Right renal pelvis (tissue), 4 donors: Measurements from ENCODE around the gene MYH16. TPM values are rescaled to one million over a fixed set of nuclear protein-coding genes. Genes with fewer than 3 reads are reported as not detected.
"Not testable (repeated sequence)": the region's sequence is repeated elsewhere in the genome, so short reads cannot be mapped to it uniquely, and the experiment has no call there.

ENCODE experiments used
- DNase-seq, 4 donors: peaks; one replicate each; pipeline ENCODE4 v3.0.0-alpha.2; 2013; ENCODE audit warnings: low read depth in 4 of 4, low spot score in 3 of 4, missing footprints in 1 of 4
- polyA plus RNA-seq, 4 donors: library from polyadenylated mRNA; unstranded; fragments of 120-200 nt; gene quantifications; one replicate each; pipeline ENCODE4 v1.2.1, GENCODE V29; 2013; ENCODE audit not compliant: insufficient read length in 4 of 4

Gene MYH16
- polyA plus RNA-seq = under 1 TPM in 3 of 4 donors, not detected in 1; 0.04 to 0.10 (median 0.06) TPM

DNA sequence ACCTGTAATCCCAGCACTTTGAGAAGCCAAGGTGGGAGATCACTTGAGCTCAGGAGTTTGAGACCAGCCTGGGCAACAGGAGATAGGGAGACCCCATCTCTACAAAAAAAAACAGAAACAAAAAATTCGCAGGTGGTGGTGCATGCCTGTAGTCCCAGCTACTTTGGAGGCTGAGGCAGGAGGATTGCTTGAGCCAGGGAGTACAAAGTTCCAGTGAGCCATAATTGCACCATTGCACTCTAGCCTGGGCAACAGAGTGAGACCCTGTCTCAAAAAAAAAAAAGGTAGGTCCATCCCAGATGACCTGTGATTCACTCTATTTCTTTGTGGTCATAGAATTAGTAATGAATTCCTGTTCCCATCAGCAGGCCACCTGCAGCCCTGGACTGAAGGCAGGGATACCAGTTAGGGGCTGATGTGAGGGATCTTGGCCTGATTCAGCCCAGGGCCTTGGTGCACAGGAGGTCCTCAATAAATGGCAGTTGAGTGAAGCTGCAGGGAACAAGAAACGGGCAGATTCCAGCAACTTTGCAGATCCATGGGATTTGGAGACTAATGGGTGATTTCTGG is at the start of gene MYH16:
Gene MYH16 (plus strand): TSS at position 364 of the 570 bp plus-strand sequence.
- no peak for DNase-seq

DNA sequence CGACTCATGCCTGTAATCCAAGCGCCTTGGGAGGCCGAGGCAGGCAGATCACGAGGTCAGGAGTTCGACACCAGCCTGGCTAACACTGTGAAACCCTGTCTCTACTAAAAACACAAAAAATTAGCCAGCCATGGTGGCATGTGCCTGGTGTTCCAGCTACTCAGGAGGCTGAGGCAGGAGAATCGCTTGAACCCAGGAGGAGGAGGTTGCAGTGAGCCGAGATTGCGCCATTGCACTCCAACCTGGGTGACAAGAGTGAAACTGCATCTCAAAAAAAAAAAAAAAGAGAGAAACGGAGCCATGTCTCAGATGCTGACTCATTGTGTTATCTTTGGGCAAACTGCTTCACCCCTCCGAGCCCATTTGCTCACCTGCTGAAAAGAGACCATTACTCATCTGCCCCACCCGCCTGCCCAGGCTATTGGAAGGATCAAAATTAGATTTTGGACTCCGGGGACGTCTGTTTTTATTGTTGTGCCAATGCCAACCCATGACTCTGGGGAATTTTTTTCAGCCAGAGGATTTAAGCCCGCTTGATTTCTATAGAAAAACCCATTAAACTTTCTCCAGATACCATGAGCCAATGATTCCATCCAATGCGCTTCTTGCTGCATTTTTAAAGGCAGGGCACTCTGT is 48.3 kb upstream of the MYH16 start:
- DNase-seq = not testable (repeated sequence)

DNA sequence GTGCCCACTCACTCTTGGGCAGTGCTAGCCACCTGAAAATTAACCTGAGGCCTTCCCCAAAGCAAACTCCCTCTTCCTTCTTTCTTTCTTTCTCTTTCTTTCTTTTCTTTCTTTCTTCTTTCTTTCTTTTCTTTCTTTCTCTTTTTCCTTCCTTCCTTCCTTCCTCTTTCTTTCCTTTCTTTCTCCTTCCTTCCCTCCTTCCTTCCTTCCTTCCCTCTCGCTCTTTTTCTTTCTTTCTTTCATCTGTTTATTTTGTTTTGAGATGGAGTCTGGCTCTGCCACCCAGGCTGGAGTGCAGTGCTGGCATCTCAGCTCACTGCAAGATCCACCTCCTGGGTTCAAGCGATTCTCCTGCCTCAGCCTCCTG is 47.8 kb upstream of the MYH16 start:
- no peak for DNase-seq

DNA sequence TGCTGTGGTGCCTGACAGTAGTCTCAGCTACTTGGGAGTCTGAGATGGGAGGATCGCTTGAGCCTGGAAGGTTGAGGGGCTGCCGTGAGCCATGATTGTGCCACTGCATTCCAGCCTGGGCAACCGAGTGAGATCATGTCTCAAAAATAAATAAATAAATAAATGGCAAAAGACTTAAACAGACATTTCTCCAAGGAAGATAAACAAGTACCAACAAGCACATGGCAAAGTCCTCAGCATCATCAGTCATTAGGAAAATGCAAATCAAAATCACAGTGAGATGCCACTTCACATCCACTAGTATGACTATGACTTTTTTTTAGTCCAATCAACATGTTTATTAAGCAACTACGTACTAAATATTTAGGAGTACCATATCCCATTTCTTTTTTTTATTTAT is 43.4 kb upstream of the MYH16 start:
- no peak for DNase-seq

DNA sequence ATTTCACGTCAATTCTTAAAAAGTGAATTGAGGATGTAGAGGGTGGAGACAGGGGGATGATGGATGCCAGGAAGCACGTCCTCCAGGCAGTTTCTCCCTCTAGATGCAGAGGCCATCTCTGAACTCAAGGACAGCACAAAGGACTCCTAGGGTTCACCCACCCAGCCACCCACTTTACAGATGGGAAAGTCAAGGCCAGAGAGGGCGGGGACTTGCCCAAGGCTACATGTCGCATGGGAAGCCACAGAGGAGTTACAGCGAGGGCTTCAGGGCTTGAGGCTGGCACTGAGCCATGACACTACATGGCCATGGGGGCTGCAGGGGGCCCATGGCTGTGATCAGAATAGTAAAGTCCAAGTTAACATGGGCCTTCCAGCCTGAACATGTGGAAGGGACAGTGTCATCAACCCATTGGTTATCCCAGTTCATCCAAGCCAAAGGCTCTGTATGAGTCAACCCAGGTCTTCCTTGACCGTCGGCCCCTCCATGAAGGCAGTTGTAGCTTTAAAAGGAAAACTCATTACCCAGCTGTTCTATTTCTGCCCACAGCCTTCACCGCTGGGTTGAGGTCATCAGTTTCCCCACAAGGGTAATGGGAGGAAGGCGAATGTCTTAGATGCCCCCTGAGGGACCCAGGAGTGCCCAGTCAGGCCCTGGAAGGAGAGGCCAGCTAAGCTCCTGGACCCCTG is 40.4 kb upstream of the MYH16 start:
- DNase-seq = no peak

DNA sequence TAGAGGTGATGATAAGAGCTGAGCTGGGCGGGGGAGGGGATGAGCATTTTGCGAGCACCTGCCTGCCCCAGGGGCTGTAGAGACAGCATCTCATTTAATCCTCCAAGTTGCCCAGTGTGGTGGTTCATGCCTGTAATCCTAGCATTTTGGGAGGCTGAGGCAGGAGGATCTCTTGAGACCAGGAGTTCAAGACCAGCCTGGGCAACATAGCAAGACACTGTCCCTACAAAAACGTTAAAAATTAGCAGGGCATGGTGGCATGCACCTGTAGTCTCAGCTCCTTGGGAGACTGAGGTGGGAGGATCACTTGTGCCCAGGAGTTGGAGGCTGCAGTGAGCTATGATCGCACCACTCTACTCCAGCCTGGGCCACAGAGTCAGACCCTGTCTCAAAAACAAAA is 39.7 kb upstream of the MYH16 start:
- not testable (repeated sequence) for DNase-seq

DNA sequence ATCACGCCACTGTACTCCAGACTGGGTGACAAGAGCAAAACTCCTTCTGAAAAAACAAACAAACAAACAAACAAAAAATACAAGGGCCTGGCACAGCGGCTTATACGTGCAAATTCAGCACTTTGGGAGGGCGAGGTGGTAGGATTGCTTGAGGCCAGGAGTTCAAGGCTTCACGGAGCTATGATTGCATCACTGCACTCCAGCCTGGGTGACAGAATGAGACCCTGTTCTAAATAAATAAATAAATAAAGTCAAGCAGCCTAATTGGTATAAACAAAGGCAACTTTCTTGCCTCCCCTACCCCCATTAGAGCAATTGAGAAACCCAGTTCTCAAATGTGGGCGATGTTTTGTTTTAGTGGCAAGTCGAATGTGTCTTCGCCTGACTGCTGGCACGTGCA is 38.5 kb upstream of the MYH16 start:
- no peak for DNase-seq

DNA sequence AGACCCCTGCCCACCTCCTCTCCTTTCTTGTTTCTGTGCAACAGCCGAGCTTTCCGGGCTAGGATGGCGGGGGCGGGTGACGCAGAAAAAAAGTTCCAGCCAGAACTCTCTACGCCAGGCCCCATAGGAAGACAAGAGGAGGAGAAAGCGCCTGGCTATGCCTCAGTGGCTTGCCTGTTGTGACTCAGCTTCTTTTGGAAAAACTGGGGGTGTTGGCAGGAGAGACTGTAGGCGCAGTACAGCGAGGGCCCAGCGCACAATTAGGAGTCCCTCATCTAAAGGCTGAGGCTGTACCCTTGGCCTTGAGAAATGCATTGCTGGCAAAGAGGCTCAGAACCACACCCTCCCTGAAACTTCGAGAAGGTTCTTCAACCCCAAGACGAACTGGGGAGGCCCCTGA is 36.7 kb upstream of the MYH16 start:
- no peak for DNase-seq

DNA sequence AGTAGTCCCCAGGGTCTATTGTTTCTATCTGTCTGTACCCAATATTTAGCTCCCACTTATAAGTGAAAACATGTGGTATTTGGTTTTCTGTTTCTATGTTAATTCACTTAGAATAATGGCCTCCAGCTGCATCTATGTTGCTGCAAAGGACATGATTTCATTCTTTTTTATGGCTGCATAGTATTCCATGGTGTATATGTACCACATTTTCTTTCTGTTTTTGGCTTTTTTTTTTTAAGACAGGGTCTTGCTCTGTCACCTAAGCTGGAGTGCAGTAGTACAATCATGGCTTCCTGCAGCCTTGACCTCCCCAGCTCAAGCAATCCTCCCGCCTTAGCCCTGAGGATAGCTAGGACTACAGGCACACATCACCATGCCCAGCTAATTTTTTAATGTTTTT is 34.8 kb upstream of the MYH16 start:
- not testable (repeated sequence) for DNase-seq

DNA sequence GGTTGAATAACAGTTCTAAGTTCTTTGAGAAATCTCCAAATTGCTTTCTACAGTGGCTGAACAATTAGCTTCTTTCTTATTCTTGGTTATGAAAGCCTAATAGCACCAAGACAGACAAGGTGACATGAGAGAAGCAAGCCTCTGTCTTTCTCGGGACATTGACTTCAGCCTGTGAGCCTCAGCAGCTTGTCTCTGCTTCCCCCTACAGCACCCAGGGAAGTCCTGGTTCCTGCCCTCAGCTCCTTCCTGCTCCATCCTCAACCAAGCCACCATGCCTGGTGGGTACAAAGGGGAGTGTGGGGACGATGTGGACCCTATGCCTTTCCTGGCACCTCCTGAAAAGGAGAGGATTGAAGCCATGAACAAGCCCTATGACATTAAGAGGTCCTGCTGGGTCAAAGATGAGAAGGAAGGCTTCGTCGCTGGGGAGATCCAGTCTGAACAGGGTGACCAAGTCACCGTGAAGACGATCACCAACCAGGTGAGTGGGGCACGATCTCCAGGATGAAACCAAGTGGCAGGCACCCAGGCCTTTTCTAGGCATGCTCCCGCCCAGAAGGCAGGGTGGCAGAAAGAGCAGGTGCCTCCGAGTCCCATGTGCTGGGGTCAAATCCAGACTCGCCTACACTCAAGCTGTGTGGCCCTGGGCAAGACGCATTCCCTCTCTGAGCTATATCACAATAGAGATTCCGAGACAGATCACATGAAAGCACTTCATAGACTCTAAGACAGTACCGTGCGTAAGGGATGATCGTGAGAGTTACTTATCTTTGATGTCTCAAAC is 33.9 kb upstream of the MYH16 start:
- no peak for DNase-seq

DNA sequence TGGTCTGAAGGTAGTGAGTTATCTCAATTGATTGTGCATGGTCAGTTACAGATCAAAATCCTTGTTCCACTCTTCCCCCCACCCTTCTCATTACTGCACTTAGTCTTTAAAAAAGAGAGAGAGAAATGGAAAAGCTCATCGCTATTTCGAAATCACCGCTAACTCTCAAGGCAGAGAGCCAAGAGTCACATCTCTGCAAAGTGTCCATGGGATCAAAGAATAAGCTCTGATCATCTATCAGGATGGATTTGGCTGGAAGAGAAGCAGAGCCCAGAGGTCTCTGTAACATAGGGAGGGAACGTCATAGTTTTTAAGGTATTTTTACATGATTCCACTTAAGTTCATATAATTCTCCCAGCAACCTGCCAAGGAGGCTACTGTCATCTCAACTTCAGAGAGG is 30.0 kb upstream of the MYH16 start:
- no peak for DNase-seq

DNA sequence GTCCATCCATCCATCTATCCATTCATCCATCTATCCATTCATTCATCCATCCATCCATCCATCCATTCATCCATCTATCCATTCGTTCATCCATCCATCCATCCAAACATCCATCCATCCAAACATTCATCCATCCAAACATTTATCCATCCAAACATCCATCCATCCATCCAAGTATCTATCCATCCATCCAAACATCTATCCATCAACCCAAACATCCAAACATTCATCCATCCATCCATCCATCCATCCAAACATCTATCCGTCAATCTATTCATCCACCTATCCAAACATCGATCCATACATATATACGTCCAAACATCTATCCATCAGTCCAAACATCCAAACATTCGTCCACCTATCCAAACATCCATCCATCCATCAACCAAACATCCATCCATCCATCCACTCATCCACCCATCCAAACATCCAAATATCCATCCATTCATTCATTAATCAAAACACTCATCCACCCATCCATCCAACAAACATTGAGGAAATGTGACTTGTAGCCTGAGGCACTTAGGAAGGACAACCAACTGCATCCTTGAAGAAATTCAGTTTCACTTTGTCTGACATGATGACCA is 28.8 kb upstream of the MYH16 start:
- DNase-seq = no peak

DNA sequence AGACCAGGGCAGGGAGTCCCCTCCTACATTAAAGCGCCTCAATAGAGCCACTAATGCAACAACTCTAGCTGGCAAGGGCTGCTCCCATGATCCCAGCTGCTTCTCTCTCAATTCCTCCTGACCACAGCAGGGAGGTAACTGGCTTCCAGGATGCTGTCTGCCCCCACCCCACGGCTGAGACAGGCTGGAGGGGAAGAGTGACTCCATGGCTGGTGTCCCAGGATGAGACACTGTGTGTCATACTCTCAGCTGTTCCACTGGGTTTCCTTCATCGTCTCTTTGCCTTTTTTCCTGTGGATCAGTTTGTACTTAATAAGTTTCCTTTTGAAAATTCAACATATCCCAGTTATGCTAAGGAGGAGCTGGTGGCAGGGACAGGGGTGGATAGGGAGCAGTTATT is 27.7 kb upstream of the MYH16 start:
- DNase-seq = no peak

DNA sequence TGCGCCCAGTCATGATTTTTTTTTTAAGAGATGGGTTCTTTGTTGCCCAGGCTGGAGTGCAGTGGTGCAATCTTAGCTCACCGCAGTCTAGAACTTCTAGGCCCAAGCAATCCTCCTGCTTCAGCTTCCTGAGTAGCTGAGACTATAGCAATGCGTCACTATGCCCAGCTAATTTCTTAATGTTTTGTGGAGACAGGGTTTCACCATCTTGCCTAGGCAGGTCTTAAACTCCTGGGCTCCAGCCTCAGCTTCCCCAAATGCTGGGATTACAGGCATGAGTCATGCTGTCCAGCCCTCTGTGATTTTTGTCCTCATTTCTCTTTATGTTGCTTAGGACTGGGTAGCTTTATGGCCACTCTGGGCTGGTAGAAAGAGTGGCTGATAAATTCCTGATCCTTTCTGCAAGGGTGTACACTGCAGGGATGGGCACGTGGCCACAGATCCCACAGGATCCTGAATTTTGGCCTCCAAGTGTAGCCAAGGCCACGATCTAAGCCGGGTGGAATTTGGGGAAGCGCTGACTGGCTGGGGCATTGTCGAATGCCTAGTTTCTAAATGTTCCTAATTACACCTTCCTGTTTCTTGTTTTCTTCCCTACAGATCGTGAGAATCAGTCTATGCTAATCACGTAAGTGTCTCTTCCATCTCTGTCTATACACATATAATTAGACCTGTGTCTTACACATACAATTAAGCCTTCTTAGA is 24.1 kb upstream of the MYH16 start:
- no peak for DNase-seq

DNA sequence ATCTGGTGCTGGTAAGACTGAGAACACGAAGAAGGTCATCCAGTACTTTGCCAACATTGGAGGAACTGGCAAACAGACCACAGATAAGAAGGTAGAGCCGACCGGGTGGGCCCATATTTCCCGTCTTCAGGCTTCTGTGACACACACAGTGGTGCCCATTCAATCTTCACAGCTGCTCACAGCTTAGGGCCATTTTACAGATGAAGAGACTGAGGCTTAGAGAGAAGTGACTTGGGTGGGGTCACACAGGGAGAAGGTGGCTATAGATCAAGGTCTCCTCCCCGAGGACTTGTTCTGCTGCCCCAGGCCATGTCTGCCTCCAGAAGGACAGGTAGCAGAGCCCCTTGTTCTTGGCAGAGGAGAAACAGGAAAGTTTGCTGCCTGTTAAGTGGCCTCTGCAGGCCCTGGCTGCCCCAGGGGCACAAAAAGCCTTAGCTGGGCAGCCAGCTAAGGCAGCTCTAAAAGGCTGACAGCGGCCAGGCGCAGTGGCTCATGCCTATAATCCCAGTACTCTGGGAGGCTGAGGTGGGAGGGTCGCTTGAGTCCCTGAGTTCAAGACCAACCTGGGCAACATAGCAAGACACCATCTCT is 22.6 kb upstream of the MYH16 start:
- DNase-seq = no peak

DNA sequence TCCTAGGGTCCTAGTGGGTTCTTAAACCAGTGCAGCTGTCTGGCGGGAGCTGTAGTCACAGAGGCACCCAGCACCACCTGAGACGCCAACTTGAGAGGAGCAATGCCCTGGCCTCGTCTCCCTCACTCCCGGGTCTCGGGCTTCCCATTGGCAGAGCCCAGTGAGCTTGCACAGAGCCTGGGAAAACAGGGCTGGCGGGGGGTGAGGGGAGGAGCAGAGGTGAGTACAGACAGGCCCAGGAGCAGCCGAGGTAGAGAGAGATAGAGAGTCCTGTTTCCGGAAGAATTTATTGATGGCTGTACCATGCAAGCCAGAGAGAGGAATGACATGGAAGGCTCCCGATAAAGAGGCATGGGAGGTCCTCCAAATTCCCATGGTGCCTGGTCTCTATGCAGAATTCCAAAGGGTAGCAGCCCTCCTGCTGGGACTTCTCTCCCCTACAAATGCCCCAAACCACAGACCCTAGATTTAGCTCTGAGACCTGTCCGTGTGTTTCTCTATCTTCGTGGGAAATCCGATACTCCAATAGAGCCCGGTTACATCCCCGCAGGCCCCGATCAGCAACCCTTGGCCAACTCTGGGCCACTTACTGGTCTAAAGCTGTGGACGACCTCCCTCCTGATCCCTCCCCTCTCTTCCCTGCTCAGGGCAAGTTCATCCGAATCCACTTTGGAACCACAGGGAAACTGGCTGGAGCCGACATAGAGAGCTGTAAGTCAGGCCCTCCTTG is 20.3 kb upstream of the MYH16 start:
- no peak for DNase-seq

DNA sequence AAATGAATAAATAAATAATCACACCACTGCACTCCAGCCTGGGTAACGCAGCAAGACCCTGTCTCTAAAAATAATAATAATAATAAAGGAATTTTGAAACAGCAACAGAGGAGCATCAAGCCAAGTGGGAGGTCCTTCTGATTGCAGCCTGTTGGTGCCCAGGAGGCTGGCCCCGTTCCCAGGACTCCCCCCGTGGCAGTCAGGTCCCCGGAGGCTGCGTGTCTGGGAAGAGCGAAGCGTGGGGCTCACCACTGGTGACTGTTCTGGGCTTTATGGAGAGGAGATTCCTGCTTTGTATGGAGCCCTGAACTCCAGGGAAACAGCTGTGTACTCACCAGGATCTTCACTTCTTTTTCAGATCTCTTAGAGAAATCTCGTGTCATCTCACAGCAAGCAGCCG is 19.3 kb upstream of the MYH16 start:
- DNase-seq = no peak

DNA sequence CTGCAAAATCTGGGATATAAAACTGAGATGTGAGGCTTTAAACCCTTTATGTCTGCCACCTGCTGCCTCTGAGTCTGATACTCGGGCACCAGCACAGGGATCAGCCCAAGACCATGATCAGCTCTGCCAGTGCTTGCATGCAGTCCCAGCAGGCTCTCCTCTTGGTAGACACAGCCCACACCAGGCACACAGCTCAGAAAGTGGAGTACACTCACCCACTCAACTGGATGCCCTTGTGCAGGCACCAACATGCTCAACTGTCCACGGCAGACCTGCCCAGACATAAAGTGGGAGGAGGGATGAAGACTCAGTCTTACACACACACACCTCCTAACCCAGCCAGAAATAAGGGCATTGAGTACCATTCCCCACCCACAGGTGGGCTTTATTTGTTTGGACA is 18.2 kb upstream of the MYH16 start:
- no peak for DNase-seq

DNA sequence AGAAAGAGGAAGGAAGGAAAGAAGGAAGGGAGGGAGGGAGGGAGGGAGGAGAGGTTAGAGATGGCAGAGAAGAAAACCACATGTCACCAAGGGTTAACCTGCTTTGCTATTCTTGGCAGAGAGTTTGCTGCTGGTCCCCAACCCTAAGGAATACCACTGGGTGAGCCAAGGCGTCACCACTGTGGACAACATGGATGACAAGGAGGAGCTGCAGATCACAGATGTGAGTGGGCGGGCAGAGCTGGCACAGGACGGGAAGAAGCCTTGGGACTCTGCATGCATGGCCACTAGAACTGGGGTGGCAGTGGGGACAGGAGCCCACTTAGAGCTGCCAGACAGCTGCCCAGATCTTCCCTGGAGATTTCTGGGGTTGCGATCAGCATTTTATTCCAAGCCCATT is 17.2 kb upstream of the MYH16 start:
- DNase-seq = no peak
